Measurements from ENCODE around the gene LARP4B. TPM values are rescaled to one million over a fixed set of nuclear protein-coding genes. Genes with fewer than 3 reads are reported as not detected.
A peak's percentile ranks its signal among the peaks of the same experiment; 100 is the strongest.

LARP4B gene
- polyA plus RNA-seq, 2 of the 4 experiments (the other 2 are of a cell fraction) = 25.5 to 54.2 TPM

DNA sequence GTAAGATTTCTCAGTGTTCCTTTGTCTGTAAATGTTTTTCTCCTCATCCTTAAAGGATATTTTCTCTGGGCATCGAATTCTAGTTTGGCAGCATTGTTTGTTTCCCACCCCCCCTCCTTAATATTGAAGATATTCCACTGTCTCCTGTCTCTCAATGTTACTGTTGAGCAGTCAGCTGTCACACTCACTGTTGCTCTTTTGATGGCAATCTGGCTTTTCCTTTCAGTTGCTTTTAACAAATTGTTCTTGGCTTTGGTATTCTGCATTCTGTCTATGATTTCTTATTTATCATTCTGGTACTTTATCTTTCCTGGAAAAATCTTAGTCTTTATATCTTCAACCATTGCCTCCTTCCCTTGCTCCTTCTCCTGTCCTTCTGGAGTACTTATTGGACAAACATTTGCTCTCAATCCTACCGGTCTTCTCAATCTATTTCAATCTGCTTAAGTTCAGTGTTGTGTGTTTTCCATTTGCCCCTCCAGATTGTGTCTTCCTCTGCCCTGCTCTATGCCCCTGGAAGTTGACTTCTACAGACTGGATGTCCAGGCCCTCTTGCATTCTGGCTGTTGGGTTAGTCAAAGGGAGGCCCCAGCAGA is 47.4 kb upstream of the LARP4B start:
- Histone ChIP-seq H3K4me1 (peaks cover 4% of the 10 kb centered on the region; the same call in 1 of the 3 replicates), H3K4me2 (no peak overlapping the region), H3K9me3 (peaks cover 40% of the 10 kb centered on the region), H3K4me3 (no peak overlapping the region), H3K27ac (no peak overlapping the region)
- TF ChIP-seq EHMT2 (IDR thresholded peaks at IDR 0.05; ENCODE audit: low read depth) = no peak
- TF ChIP-seq JUNB (IDR thresholded peaks at IDR 0.05) = no peak
- TF ChIP-seq, protein P1, sequence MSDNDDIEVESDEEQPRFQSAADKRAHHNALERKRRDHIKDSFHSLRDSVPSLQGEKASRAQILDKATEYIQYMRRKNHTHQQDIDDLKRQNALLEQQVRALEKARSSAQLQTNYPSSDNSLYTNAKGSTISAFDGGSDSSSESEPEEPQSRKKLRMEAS (IDR thresholded peaks at IDR 0.05) = no peak
- no peak for TF ChIP-seq TFCP2L1 (CRISPR knock-in tag; IDR thresholded peaks at IDR 0.05)
- TF ChIP-seq KDM1A (IDR thresholded peaks at IDR 0.05; ENCODE audit: low read depth) = no peak
- TF ChIP-seq, protein P2, sequence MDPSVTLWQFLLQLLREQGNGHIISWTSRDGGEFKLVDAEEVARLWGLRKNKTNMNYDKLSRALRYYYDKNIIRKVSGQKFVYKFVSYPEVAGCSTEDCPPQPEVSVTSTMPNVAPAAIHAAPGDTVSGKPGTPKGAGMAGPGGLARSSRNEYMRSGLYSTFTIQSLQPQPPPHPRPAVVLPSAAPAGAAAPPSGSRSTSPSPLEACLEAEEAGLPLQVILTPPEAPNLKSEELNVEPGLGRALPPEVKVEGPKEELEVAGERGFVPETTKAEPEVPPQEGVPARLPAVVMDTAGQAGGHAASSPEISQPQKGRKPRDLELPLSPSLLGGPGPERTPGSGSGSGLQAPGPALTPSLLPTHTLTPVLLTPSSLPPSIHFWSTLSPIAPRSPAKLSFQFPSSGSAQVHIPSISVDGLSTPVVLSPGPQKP (IDR thresholded peaks at IDR 0.05; ENCODE audit: low read depth, low read length) = no peak
- no peak for TF ChIP-seq NPAS2 (CRISPR knock-in tag; IDR thresholded peaks at IDR 0.05; ENCODE audit: borderline replicate concordance)
- no peak for TF ChIP-seq ZNF302 (CRISPR knock-in tag; IDR thresholded peaks at IDR 0.05)
- TF ChIP-seq CEBPB (IDR thresholded peaks at IDR 0.05) = no peak
- no peak for TF ChIP-seq TP53 (CRISPR knock-in tag; IDR thresholded peaks at IDR 0.05)
- no peak for TF ChIP-seq KDM5A (IDR thresholded peaks at IDR 0.05)
- TF ChIP-seq, protein P3, sequence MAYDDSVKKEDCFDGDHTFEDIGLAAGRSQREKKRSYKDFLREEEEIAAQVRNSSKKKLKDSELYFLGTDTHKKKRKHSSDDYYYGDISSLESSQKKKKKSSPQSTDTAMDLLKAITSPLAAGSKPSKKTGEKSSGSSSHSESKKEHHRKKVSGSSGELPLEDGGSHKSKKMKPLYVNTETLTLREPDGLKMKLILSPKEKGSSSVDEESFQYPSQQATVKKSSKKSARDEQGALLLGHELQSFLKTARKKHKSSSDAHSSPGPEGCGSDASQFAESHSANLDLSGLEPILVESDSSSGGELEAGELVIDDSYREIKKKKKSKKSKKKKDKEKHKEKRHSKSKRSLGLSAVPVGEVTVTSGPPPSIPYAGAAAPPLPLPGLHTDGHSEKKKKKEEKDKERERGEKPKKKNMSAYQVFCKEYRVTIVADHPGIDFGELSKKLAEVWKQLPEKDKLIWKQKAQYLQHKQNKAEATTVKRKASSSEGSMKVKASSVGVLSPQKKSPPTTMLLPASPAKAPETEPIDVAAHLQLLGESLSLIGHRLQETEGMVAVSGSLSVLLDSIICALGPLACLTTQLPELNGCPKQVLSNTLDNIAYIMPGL (CRISPR knock-in tag; IDR thresholded peaks at IDR 0.05; ENCODE audit: borderline replicate concordance) = no peak
- no peak for TF ChIP-seq MAZ (IDR thresholded peaks at IDR 0.05; ENCODE audit: borderline replicate concordance, low read depth, low read length)
- no peak for TF ChIP-seq CBX8 (IDR thresholded peaks at IDR 0.05)
- no peak for TF ChIP-seq RNF2 (IDR thresholded peaks at IDR 0.05; ENCODE audit: borderline replicate concordance, low read depth)
- ATAC-seq (no peak), DNase-seq (ENCODE audit: low read depth in 1 of 2, low spot score in 1 of 2) (no peak), FAIRE-seq (no peak)
- CTCF ChIA-PET = interaction anchor here (1.1 kb wide), 1 partner anchor 25 kb away, joined by 3 read pairs; no protein-coding TSS in a partner anchor
- POLR2A ChIA-PET = interaction anchor here (1.1 kb wide), 1 partner anchor 9 kb away, joined by 3 read pairs; the partner anchor contains the start of gene GTPBP4
- 37% methylated on average over 2 of the region's 2 CpGs for WGBS (ENCODE audit: missing lambda C conversion rate)

DNA sequence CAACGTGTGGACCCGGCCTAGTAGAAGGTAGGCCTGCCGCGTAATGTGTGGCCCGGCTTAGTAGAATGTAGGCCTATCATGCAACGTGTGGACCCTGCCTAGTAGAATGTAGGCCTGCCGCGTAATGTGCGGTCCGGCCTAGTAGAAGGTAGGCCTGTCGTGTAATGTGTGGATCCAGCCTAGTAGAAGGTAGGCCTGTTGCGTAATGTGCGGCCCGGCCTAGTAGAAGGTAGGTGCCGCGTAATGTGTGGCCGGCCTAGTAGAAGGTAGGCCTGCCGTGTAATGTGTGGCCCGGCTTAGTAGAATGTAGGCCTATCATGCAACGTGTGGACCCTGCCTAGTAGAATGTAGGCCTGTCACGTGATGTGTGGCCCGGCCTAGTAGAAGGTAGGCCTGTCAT is 44.8 kb upstream of the LARP4B start:
- Histone ChIP-seq H3K4me3 (no peak overlapping the region), H3K9me3 (peaks cover 35% of the 10 kb centered on the region), H3K27ac (no peak overlapping the region), H3K4me1 (peaks cover 10% of the 10 kb centered on the region), H3K4me2 (no peak overlapping the region)
- no peak for ATAC-seq
- TF ChIP-seq CEBPB (IDR thresholded peaks at IDR 0.05) = 0 out of 4 replicates have a peak, but pooled peaks of 1 of the 2 experiments have one; percentile 32
- TF ChIP-seq RNF2 (IDR thresholded peaks at IDR 0.05; ENCODE audit: borderline replicate concordance, low read depth) = no peak
- DNase-seq (ENCODE audit: low read depth in 1 of 2, low spot score in 1 of 2) = no peak
- ChIA-PET POLR2A (no interaction called here), CTCF (no interaction called here)
- WGBS (ENCODE audit: missing lambda C conversion rate) = 90% methylated on average over 22 of the region's 22 CpGs
- no peak for FAIRE-seq

DNA sequence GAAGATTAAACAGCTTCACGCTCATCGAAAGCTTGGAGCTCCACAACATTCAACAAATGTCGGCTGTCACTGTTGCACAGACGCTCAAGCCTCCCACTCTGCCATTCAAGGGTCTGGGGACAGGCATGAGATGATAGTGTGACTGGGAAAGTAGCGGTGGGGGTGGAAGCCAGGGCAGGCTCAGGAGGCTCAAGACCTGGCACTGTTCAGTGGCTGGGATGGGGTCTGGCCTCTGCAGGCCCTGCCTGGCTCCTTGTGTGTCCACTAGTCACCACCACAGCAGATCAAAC is 43.2 kb upstream of the LARP4B start:
- DNase-seq (ENCODE audit: low read depth in 1 of 2, low spot score in 1 of 2) = no peak

More for the DNA sequence above, 43.2 kb upstream of the LARP4B start:
- ChIA-PET POLR2A (no interaction called here), CTCF (interaction anchor here (1.0 kb wide), 1 partner anchor 109 kb away, joined by 3 read pairs; no protein-coding TSS in a partner anchor)
- Histone ChIP-seq H3K27ac (no peak overlapping the region), H3K4me2 (no peak overlapping the region), H3K4me1 (peaks cover 24% of the 10 kb centered on the region), H3K9me3 (peaks cover 19% of the 10 kb centered on the region), H3K4me3 (no peak overlapping the region)
- ATAC-seq = peak in 1 of 2 experiments; percentile 39; a peak in 1 of 6 replicates
- TF ChIP-seq GATA3 (IDR thresholded peaks at IDR 0.05; ENCODE audit: borderline replicate concordance) (no peak), HOXA7 (CRISPR knock-in tag; IDR thresholded peaks at IDR 0.05) (no peak), POLR2AphosphoS2 (conservative IDR thresholded peaks at IDR 0.05; ENCODE audit: low read length) (no peak), RAD21 (conservative IDR thresholded peaks at IDR 0.05 in 1 of 2, IDR thresholded peaks at IDR 0.05 in 1 of 2) (no peak)
- 88% methylated on average over 5 of the region's 5 CpGs for WGBS (ENCODE audit: missing lambda C conversion rate)
- no peak for FAIRE-seq

All from A549 (cell line).